Thoracic aorta (tissue), 2 donors: Measurements from ENCODE around the gene FRMD5. TPM values are rescaled to one million over a fixed set of nuclear protein-coding genes. Genes with fewer than 3 reads are reported as not detected.

Experiments
- ATAC-seq: fragments of 150-250 bp; one replicate; pipeline ENCODE4 v1.8.0; 2017; ENCODE audit warnings: low read depth; ENCODE audit not compliant: insufficient number of reproducible peaks, low FRiP score
- DNase-seq: peaks from one replicate; pipeline ENCODE4 v3.0.0-alpha.2; 2020; ENCODE audit warnings: low spot score
- H3K27ac ChIP-seq, 2 donors: fragments of 200-600 bp; sonication (generic); 1 replicate in 1 of 2; 2 replicates in 1 of 2; pipeline ENCODE4 v1.5.1; 2016; ENCODE audit warnings: mild to moderate bottlenecking in 2 of 2, moderate library complexity in 2 of 2
- H3K27me3 ChIP-seq: fragments of 200-600 bp; sonication (generic); replicated peaks from 2 replicates; pipeline ENCODE4 v1.6.0; 2016; ENCODE audit warnings: mild to moderate bottlenecking; ENCODE audit not compliant: insufficient read depth
- H3K36me3 ChIP-seq: fragments of 200-600 bp; sonication (generic); one replicate; pipeline ENCODE4 v1.5.1; 2016
- H3K4me1 ChIP-seq, 2 donors: fragments of 200-600 bp; sonication (generic); 1 replicate in 1 of 2; 2 replicates in 1 of 2; pipeline versions ENCODE4 v1.5.1 to v1.6.0; 2016; ENCODE audit warnings: low read depth in 2 of 2, mild to moderate bottlenecking in 1 of 2; ENCODE audit not compliant: control insufficient read depth in 1 of 2
- H3K4me3 ChIP-seq: fragments of 200-600 bp; sonication (generic); 2 replicates; pipeline ENCODE4 v1.5.1; 2016; ENCODE audit warnings: mild to moderate bottlenecking
- H3K9me3 ChIP-seq: fragments of 200-600 bp; sonication (generic); 2 replicates; pipeline ENCODE4 v1.5.1; 2016
- CTCF ChIP-seq: fragments of 200-600 bp; sonication (generic); IDR thresholded peaks from one replicate; pipeline ENCODE4 v1.5.1; 2019; ENCODE audit warnings: antibody characterized with exemption
- total RNA-seq, 2 donors: library from RNA; depleted of rRNA; stranded (reverse); fragments of >200 nt; gene quantifications; one replicate each; pipeline versions ENCODE4 v1.1.0 to v1.2.3, GENCODE V29; 2016

The FRMD5 gene
- total RNA-seq, 2 donors from 2014 or later = 0.27 TPM; not detected in 1

GRCh38 chr15:43878446-43878845, 316.6 kb downstream of the FRMD5 start:
- Histone ChIP-seq H3K27me3 (no peaks in the 10 kb centered on the region), H3K4me1 (no peaks in the 10 kb centered on the region), H3K36me3 (no peaks in the 10 kb centered on the region), H3K4me3 (no peak overlapping the region), H3K9me3 (no peaks in the 10 kb centered on the region), H3K27ac (no peak overlapping the region)
- no peak for TF ChIP-seq CTCF
- ATAC-seq (no peak), DNase-seq (no peak)

- Histone ChIP-seq H3K36me3 (no peaks in the 10 kb centered on the region), H3K9me3 (no peaks in the 10 kb centered on the region), H3K27me3 (no peaks in the 10 kb centered on the region), H3K4me1 (no peaks in the 10 kb centered on the region), H3K27ac (no peak overlapping the region), H3K4me3 (no peak overlapping the region)
- TF ChIP-seq CTCF = no peak
- ATAC-seq (no peak), DNase-seq (no peak)
Measured at GRCh38 chr15:43877371-43877770, 317.7 kb downstream of the FRMD5 start.

- no peak for TF ChIP-seq CTCF
- ATAC-seq (no peak), DNase-seq (no peak)
Measured at GRCh38 chr15:43876872-43877271, 318.2 kb downstream of the FRMD5 start.

GRCh38 chr15:43873651-43874050, 321.4 kb downstream of the FRMD5 start:
- H3K27me3 ChIP-seq = no peaks in the 10 kb centered on the region
- H3K4me3 ChIP-seq = no peak overlapping the region
- H3K36me3 ChIP-seq = no peaks in the 10 kb centered on the region
- no peak for TF ChIP-seq CTCF
- no peak for ATAC-seq
- H3K4me1 ChIP-seq = no peaks in the 10 kb centered on the region
- no peak overlapping the region for H3K27ac ChIP-seq
- DNase-seq = no peak
- H3K9me3 ChIP-seq = no peaks in the 10 kb centered on the region

More at GRCh38 chr15:43876872-43877271, 318.2 kb downstream of the FRMD5 start:
- Histone ChIP-seq H3K36me3 (no peaks in the 10 kb centered on the region), H3K4me1 (no peaks in the 10 kb centered on the region), H3K4me3 (no peak overlapping the region), H3K9me3 (no peaks in the 10 kb centered on the region), H3K27ac (no peak overlapping the region), H3K27me3 (no peaks in the 10 kb centered on the region)

GRCh38 chr15:43872416-43873020, 322.6 kb downstream of the FRMD5 start:
- Histone ChIP-seq H3K27me3 (no peaks in the 10 kb centered on the region), H3K27ac (no peak overlapping the region), H3K4me1 (no peaks in the 10 kb centered on the region), H3K4me3 (no peak overlapping the region), H3K9me3 (no peaks in the 10 kb centered on the region), H3K36me3 (no peaks in the 10 kb centered on the region)
- ATAC-seq (no peak), DNase-seq (no peak)
- TF ChIP-seq CTCF = no peak
